HTERT RPE-1 (cell line): ENCODE results near the gene STIM2.
"Not testable (repeated sequence)": the region's sequence is repeated elsewhere in the genome, so short reads cannot be mapped to it uniquely, and the experiment has no call there.

Experiments used
- in situ Hi-C: fragments of 300-500 bp; cut with MboI; formaldehyde crosslinking; loops from 4 replicates; pipeline ENCODE4 v1.14.3; 2020; ENCODE audit warnings: low sequenced_read_pairs

The STIM2 gene

DNA sequence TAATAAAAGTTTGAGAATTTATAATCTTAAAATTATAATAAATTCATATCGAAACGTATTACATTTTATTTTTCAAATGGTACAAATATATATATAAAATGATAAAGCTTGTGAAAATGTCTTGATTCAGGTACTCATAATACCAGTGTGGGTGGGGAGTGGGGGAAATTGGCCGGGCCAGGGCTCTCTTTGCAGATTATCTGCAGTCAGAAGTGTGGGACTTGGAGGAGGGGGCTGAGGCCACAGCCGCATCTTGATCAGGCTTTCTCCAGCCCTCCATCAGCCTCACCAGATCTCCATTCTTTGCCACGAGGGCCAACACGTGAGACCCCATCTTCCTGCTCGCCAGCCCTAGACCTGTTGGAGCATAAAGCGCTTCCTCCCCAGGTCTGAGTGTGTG is 86.7 kb downstream of the STIM2 start:
- in situ Hi-C loops: no loop called here

DNA sequence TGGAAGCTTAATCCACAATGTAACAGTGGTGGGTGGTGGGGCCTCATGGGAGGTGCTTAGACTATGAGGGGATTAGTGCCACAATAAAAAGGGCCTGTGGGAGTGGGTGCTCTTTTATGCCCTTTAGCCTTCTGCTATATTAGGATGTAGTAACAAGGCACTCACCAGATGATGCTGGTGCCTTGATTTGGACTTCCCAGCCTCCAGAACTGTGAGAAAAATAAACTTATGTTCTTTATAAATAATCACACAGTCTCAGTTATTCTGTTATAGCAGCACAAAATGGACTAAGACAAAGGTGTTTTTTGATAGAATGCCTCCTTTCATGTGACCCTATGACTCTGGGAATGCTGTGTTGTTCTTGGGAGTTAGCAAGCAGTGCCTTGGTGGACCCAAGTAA is 89.8 kb downstream of the STIM2 start:
- in situ Hi-C loops: no loop called here

DNA sequence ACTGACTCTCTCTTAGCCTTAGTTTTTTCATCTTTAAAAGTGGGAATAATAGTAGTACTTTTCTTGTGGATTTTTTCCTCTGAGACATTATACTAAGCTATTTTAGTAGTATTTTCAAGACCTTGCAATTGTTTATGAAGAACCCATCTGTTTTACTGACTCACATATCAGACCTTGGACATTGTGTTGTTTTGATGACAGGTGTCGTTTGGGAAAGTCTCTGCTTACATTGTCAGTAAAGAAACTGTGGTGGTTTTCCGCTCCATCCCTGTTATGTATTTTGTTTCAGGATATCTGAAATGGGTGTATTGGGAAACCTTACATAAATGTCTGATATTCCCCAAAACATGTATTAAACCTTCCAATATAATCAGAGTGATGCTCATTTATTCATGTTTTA is 92.2 kb downstream of the STIM2 start:
- in situ Hi-C loops: no loop called here

DNA sequence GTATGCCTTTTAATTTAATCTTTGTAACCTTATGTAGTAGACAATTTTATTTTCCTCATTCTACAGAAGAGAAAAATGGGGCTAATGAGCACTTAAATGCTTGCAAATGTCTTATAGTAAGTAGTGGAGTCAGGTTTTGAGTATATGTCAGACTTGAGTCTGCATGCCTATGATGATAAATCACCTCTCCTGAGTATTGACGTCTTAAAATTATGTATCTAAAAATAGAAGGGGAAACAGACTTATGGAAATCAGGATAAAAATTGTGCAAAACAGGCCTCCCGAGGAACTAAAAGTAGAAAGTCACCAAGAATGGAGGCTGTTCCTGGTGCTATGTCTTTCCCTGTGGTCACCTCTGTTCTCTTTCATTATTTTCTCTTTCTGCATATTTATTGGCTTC is 92.7 kb downstream of the STIM2 start:
- in situ Hi-C loops: no loop called here

DNA sequence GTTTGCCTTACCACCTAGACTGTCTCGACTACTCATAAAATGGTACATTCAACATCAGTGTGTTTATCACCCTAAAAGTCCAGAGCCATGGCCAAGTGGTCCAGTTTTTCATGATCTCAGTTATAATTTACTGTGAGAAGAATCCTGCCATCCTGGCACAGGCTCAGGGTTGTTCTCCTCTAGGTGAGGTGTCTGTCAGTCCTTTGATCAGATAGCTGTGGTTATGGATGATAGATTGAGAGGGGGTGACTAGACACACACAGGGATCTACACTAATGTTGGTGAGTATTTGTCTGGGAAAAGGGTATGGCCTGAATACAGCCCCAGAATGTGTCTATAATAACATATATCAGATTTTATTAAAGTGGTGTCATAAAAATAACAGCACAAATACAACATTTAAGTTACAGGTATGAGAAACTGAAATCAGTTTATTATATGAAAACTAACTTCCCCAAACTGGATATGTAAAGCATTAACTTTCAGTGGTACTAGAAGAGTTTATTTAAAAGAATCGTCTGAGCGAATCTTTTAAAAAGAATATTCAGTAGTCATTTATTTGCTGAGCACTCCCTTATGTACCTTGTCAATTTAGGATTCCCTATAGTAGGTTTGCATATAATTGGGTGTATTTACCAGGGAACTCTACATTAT is 93.3 kb downstream of the STIM2 start:
- in situ Hi-C loops: no loop called here

DNA sequence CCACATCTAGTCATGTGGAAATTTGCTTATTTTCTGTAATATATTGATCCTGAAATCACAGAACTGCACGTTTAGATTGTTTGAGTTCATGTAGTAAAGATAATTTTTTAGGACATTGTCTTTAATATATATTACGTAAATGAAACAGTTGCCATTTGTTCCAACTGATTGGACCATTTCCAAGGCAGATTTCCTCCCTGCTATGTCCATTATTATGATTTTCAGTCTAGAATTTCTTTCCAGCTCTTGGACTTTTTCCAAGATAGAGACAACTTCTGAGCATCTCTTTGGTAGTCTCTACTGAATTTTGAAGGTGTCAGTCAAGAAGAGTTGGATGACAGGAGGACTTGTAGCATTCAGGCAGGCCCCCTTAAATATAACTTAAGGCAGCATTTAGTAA is 94.6 kb downstream of the STIM2 start:
- in situ Hi-C loops: no loop called here

DNA sequence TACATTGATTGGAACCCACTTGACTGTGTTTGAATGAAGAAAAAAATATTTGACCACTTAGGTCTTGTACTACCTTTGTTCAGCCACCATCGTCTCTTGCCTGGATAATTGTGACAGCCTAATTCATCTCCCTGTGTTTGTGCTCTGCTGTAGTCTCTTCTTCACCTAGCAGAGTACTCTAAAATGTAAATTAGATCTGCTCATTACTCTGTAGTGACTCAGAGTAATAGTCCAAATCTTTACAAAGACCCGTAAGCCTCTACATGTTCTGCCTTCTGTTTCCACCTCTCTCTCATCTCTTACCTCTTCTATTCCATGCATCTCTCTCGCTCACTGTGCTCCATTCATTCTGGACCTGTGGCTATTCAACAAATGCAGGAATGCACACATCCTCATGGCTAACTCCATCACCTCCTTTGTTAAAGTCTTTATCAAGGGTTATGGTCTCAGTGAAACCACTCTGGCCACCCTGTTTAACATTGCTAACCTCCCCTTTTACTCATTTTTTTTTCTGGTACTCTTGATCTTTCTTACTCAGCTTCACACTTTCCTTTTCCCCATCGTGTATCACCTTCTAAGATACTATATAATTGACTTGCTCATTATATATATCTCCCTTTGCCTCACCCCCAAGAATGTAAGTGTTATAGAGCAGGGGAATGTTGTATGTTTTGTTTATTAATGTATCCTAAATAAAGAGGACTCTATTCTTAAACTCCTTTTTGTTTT is 98.4 kb downstream of the STIM2 start:
- in situ Hi-C loops: no loop called here

DNA sequence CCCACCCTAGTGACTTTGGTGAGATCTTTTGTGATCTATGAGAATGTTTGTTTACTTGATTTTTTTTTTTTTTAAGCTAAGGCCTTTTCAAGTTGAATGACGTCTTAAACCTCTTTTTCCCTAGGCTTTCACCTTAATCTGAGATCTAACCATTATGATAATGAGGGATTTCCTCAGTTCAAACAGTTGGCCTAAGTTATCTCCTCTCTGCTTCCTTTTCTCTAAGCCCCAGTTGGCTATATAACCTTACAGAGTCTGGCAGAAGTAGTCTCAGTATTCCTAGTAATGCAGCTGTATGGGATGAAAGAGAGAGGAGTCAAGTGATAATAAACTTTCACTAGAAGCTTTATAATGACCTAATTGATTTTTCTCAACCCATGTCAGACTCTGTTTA is 99.0 kb downstream of the STIM2 start:
- in situ Hi-C loops: no loop called here

DNA sequence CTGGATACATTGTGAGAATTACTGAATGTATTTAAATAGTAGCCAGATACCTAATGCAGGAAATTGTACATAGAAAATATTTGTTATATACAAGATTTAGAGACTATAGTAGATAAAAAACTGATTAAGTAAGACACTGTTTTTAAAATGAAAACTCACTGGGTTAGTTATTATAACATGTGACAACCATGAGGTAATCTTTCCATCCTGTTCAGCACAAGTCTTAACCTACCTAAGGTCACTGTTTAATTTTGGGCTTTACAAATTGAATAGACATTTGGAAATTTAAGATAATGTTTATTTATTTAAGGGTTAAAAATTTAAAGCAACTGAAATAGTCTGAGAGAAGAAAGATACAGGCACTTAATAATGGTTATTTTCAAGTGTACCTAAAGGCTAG is 102.1 kb downstream of the STIM2 start:
- in situ Hi-C loops: no loop called here

DNA sequence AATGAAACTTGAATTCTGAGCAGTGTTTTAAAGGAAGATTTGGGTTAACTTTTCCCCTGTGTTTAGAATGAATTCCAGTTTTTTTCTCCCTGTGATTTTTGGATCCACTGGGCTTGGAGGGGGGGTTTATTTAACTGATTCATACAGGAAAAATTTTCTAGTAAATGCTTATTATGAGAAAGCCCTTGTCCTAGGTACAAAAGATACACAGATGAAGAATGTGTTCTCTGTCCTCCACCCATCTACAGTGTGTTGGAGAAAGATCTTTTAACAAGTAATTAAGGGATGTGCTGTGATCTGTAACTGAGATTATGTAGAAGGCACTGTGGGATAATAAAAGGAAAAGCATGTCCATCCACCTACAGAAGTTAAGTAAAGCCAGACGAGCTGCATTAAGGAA is 103.9 kb downstream of the STIM2 start:
- in situ Hi-C loops: no loop called here

DNA sequence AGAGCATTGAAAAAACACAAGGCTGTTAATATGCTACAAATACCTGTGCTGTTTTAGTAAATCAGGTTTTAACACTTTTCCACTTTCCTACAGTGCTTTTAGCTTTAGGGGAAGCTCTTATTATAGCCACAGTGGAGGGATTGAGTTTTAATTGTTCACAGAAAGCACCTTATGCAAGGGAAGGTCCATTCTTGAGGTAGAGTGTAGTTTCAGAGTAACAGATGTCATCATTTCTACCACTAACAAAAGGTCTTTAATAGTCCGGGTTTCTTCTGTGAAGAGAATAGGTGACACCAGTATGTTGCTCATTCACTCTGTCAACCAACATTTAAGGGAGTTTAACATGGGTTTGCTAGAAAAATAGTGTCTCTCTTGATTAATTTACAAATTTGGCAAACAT is 104.4 kb downstream of the STIM2 start:
- in situ Hi-C loops: no loop called here

DNA sequence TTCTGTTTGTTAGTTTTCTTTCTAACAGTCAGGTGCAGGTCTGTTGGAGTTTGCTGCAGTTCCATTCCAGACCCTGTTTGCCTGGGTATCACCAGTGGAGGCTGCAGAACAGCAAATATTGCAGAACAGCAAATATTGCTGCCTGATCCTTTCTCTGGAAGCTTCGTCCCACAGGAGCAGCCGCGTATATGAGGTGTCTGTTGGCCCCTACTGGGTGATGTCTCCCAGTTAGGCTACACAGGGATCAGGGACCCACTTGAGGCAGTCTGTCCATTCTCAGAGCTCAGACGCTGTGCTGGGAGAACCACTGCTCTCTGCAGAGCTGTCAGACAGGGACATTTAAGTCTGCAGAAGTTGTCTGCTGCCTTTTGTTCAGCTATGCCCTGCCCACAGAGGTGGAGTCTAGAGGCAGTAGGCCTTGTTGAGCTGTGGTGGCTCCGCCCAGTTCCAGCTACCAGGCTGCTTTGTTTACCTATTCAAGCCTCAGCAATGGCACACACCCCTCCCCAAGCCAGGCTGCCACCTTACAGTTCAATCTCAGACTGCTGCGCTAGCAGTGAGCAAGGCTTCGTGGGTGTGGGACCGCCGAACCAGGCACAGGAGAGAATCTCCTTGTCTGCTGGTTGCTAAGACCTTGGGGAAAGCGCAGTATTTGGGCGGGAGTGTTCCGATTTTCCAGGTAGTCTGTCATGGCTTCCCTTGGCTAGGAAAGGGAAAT is 115.0 kb downstream of the STIM2 start:
- in situ Hi-C loops: not testable (repeated sequence)

DNA sequence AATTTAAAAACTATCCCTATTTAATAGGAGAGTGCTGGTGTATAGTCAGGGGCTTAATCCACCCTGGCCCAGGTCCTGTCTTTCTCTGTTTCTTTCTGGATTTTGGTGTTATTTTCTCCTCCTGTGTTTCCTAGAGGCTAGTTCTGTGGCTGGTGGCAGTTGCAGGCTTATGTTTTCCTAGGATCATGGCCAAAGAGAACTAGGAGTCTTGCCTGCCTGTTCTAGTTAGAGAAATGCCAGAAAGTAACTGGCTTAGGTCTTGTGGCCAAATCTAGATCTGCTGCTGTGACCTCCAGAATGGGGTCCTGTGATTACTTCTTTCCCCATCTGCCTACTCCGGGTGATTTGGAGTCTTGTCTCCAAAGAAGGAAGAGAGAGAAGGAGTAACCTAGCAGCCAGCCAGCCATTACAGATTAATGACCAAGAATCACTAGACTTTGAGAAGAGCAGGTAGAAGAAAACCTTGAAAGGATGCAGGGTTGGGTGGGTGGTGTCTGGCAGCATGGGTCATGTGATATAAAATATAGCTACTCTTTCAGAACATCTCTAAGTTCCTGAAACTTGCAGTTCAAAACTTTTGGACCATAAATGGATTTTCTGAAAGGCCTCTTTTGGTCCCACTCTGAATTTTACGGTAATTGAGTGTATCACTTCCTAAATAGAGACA is 117.9 kb downstream of the STIM2 start:
- in situ Hi-C loops: no loop called here

DNA sequence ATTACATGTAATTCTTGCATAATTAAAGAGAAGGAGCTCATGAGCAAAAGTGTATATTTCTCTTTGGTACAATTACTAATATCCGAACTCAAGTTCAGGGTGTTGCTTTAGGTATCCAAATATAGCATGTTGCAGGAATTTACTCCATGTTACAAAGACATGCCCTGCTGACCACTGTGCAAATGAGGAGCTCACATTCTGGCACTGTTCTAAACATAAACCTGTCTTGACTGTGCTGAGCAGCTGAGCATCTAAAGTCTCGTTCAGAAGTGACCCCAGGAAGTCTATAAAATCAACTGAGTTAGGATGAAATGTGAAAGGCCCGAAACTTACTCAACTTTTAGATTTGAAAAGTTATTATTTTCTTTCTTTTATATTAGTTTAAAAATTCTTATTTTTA is 124.3 kb downstream of the STIM2 start:
- in situ Hi-C loops: no loop called here

DNA sequence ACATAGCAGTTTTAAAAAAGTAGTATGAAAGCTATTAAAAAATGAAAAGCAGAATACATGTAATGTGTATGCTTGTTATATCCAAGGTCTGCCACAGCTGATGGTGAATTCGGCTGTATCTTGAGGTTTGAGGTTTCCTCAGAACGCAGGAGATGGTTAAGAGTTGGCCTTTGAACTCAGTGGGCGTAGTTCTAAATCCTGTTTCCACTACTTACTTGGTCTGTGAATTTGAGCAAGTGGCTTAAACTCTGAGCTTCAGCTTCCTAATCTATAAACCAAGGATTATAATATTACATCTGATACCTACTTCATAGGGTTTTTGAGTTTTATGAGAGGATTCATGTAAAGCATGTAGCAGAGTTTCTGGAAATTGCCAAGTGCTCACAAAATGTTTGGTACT is 125.2 kb downstream of the STIM2 start:
- in situ Hi-C loops: no loop called here

DNA sequence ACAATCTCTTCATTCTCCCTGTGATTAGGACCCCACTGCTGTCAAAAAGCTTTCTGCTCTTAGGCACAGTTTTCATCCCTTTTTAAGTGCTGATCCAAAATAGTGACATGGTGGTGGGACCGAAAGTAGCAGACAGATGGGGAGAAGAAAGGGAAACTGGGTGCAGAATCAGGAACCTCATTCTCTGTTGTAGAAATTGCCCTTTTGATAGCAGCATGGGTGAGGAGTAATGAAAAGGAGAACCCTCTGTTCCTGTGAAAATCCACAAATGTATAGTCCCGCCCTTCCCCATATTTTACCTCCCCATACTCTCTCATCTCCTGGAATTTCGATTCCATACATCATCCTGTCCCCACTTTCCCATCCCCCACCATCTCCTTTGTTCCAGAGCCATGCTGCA is 126.5 kb downstream of the STIM2 start:
- in situ Hi-C loops: no loop called here

DNA sequence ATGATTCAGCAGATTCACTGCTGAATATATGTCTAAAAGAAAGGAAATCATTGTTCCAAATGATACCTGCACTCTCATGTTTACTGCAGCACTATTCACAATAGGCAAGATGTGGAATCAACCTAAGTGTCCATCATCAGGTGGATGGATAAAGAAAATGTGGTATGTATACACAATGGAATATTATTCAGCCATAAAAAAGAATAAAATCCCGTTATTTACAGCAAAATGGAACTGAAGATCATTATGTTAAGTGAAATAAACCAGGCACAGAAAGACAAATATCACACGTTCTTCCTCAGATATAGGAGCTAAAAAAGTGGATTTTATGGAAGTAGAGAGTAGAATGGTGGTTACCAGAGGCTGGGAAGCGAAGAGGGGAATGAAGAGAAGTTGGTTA is 130.4 kb downstream of the STIM2 start:
- in situ Hi-C loops: no loop called here

DNA sequence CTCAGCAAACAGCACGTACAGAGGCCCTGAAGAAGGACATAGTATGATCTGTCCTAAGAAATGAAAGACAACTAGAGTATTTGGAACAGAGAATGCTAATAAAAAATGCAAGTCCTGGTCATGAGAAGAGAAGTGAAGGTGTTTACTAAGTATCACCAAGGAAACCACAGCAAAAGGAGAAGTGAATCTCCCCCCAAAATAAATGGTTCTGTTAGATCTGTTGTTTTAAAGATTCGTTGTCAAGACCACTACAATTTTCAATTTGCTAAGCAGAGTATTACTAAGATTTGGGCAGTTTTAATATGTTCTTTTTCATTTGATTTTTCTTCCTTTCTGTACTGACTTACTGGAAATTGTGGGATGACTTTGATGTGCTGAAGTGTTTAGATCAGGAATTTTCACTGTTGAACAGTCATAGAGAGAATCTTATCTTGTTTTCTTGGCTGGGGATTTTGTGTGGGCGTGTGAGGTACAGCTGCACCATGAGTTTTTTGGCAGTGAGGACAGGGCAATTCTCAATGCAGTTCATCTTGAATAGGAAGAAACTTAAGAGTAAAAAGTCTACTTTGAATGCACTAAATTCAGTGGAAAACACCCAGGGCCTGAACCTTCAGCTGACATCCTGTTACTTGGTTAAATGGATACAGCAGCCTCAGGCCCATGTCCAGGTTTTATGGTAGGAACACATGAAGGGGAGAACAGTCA is 132.2 kb downstream of the STIM2 start:
- in situ Hi-C loops: no loop called here

DNA sequence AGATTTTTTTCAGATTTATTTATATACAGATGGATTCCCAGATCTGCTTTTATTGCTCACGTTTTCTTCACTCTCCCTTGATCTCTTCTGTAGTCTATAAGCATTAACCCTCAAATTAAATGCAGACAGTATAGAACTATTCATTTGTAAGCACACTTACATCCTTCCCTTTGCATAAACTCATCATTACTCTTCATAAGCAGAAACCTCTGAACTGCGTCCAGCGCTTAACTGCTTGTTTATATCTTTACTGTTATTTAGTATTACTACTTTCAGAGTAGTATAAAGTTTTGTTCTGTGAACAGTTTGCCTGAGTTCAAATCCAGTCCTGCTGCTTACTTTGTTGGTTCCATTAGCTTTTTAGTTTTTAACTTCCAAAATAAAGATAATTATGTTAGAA is 132.9 kb downstream of the STIM2 start:
- in situ Hi-C loops: no loop called here

DNA sequence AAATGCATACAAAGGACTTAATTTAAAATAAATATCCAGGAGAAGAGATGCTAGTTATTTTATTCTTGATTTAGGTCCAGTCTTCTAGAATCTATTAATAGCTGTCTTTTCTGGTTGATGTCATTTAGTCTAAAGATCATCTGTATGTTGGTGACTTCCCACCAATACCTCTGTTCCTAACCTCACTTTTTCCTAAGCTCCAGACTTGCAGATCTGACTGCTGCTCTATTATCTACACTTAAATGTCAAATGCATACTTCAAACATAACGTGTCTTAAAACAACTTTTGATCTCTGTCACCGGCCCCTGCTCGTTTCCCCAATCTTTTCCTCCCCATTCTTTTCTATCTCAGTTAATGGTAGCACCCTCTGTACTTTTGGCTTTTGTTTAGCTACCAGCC is 133.3 kb downstream of the STIM2 start:
- in situ Hi-C loops: no loop called here

DNA sequence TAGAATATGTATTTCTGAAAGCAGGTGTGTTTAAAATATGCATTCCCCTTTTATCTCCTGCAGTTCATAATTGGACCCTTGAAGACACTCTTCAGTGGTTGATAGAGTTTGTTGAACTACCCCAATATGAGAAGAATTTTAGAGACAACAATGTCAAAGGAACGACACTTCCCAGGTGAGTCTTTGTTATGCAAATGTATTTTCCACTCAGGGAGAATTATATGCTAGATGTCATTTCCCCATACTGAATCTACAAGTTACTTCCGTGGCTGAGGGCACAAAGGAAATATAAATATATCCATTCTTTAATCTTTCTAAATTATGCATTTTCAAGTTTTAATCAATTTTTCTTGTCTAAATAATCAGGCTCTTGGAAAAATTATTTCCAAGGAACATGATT is 134.7 kb downstream of the STIM2 start:
- in situ Hi-C loops: no loop called here
